CD4-positive, alpha-beta T cell treated with Interleukin-6 for 4 hours (primary cell): ENCODE results near the gene SMIM11.
"Not testable (repeated sequence)": the region's sequence is repeated elsewhere in the genome, so short reads cannot be mapped to it uniquely, and the experiment has no call there.

Source experiments
- DNase-seq: peaks from one replicate; pipeline ENCODE4 v3.0.0-alpha.2; 2020; ENCODE audit warnings: mixed read lengths

Gene SMIM11

DNA sequence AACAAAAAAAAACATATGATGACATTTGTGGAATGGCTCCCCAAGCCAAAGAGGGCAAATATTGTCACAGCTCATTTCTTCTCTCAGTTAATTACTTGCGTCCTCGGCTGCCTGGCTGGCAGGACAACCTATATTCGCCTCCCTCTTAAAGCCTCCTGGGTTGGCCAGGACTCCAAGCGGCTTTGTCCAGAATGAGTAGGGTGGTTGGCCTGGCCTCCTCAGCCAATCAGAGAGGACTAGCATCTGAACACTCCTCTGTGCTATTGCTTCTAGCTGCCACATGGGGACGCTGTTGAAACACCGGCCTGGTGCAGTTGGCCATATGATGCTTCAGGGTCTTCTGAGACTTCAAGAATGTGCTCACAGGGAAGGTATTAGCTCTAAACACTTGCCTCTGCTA lies 53.1 kb downstream of the SMIM11 start:
- not testable (repeated sequence) for DNase-seq

DNA sequence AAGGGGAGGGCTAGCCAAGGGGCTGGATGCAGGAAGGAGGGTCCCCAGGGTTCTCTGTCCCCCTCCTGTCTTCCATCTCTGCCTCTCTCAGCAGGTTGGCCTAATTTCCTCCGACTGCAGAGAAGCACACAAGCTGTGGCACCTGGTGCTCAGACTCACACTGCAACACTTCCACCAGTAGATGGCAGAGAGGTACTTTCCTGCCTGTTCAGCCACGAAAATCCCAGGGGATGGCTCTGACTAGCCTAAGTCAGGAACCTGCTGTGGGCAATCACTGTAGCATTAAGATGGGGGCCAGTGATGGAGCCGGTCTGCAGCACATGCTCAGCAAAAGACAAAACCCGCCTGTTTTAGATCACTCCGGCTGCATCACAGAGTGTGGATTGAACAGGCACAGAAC lies 54.4 kb downstream of the SMIM11 start:
- not testable (repeated sequence) for DNase-seq
